Endothelial cell (in vitro differentiated cells): Measurements from ENCODE around the gene PRPSAP1. TPM values are rescaled to one million over a fixed set of nuclear protein-coding genes. Genes with fewer than 3 reads are reported as not detected.
A peak's percentile ranks its signal among the peaks of the same experiment; 100 is the strongest.

Source experiments
- DNase-seq: peaks from one replicate; pipeline ENCODE4 v3.0.0; 2021; ENCODE audit warnings: low spot score
- H3K27ac Mint-ChIP-seq: one replicate; pipeline ENCODE4 v1.8.0; 2021; ENCODE audit warnings: mixed read lengths, inconsistent platforms; ENCODE audit not compliant: unreplicated experiment
- H3K27me3 Mint-ChIP-seq: one replicate; pipeline ENCODE4 v1.8.0; 2021; ENCODE audit warnings: mild to moderate bottlenecking, moderate library complexity, mixed read lengths, inconsistent platforms; ENCODE audit not compliant: unreplicated experiment
- H3K36me3 Mint-ChIP-seq: one replicate; pipeline ENCODE4 v1.8.0; 2021; ENCODE audit warnings: mild to moderate bottlenecking, low read depth, mixed read lengths, inconsistent platforms; ENCODE audit not compliant: unreplicated experiment
- H3K4me1 Mint-ChIP-seq: one replicate; pipeline ENCODE4 v1.8.0; 2021; ENCODE audit warnings: mild to moderate bottlenecking, mixed read lengths, inconsistent platforms; ENCODE audit not compliant: unreplicated experiment
- H3K4me3 Mint-ChIP-seq: one replicate; pipeline ENCODE4 v1.8.0; 2021; ENCODE audit warnings: mild to moderate bottlenecking, mixed read lengths, inconsistent platforms; ENCODE audit not compliant: unreplicated experiment
- H3K9me3 Mint-ChIP-seq: one replicate; pipeline ENCODE4 v1.8.0; 2021; ENCODE audit warnings: mixed read lengths, inconsistent platforms; ENCODE audit not compliant: unreplicated experiment
- total RNA-seq: library from RNA; stranded (reverse); fragmentation: NEBNext Ultra II Directional; extraction: Animal tissue kit (Norgen Biotek cat#: 25700); gene quantifications from one replicate; pipeline ENCODE4 v1.2.1, GENCODE V29; 2021; ENCODE audit not compliant: unreplicated experiment
- TF ChIP-seq, protein P1 (sequence below): fragments of 200-600 bp; sonication (generic); IDR thresholded peaks from one replicate; pipeline ENCODE4 v1.5.0; 2021; ENCODE audit warnings: antibody characterized with exemption; ENCODE audit not compliant: unreplicated experiment

Gene PRPSAP1
- total RNA-seq, 1 donor from 2014 or later, result 136 TPM

DNA sequence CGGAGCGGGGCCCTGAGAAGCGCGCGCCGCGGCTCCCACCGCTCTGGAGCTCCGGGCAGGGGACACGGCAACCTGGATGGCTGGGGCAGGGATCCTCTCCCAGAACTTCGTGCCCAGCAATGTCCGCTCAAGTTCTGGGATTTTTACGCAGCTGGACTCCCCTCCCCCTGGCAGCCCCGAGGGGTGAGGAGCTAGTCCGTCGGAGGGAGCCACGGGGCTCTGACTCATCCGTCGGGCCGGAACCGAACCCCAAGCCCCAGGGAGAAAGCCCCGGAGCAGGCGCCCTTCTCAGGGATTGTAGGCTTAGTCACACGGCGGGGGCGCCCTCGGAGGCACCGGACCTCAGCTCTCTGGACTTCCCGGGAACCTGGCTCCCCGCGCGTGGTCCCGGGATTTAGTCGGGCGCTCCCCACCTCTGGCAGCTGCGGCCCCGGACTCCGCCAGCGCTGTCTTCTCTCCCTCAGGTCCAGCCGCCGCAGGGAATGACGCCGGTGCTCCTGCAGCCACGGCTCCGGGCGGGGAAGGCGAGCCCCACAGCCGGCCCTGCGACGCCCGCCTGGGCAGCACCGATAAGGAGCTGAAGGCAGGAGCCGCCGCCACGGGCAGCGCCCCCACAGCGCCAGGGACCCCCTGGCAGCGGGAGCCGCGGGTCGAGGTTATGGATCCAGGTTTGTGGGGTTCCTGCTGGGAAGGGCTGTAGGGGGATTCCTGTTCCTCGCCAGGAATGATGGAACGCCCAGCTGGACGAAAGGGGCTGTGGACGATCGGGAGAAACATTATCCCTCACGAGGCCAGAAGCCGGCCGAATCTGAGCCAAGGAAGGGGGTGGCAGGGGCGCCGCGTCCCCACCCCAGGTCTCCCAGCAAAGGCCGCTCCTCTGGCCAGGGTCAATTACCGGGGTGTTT is 31.5 kb upstream of the PRPSAP1 start:
- no peaks in the 10 kb centered on the region for H3K9me3 Mint-ChIP-seq
- H3K4me3 Mint-ChIP-seq, result no peak overlapping the region
- H3K27me3 Mint-ChIP-seq, result peaks cover 23% of the 10 kb centered on the region
- no peaks in the 10 kb centered on the region for H3K36me3 Mint-ChIP-seq
- TF ChIP-seq, protein P1, sequence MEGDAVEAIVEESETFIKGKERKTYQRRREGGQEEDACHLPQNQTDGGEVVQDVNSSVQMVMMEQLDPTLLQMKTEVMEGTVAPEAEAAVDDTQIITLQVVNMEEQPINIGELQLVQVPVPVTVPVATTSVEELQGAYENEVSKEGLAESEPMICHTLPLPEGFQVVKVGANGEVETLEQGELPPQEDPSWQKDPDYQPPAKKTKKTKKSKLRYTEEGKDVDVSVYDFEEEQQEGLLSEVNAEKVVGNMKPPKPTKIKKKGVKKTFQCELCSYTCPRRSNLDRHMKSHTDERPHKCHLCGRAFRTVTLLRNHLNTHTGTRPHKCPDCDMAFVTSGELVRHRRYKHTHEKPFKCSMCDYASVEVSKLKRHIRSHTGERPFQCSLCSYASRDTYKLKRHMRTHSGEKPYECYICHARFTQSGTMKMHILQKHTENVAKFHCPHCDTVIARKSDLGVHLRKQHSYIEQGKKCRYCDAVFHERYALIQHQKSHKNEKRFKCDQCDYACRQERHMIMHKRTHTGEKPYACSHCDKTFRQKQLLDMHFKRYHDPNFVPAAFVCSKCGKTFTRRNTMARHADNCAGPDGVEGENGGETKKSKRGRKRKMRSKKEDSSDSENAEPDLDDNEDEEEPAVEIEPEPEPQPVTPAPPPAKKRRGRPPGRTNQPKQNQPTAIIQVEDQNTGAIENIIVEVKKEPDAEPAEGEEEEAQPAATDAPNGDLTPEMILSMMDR, result no peak
- no peak overlapping the region for H3K27ac Mint-ChIP-seq
- peak; percentile 36 for DNase-seq
- peaks cover 29% of the 10 kb centered on the region for H3K4me1 Mint-ChIP-seq

DNA sequence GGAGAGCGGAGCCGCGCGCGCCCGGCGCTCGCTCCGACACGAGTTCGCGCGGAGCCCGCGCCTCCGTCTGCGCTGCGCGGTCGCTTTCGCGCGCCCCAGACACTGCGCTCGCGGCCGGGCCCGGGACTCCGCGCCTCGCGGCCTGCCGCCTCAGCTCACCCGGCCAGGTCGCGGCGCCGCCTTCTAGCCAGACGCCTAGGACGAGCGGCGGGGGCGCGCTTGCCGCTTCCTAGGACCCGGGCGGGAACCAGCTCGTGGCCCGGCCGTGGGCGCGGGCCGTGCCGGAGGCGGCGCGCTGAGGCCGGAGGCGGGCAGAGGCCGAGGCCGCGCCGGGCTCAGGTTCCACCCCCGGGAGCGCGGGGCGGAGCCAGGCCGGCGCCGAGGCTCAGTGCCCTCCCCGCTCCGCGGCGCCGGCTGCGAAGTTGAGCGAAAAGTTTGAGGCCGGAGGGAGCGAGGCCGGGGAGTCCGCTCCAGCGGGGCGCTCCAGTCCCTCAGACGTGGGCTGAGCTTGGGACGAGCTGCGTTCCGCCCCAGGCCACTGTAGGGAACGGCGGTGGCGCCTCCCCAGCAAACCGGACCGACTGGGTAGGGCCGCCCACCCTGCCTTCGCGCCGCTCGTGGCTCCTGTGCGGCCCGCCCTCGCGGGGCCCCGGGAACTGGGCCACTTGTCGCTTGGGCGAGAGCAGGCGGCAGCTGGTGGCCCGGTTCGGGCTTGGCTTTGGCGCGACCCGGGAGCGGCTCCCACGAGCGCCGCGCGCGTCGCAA is 30.7 kb upstream of the PRPSAP1 start, which contains the start of gene SPHK1:
SPHK1 (plus strand) TSS at position 388 of the 765 bp plus-strand sequence. CDS start 1,036 bp downstream, outside the sequence.
- H3K27ac Mint-ChIP-seq, result no peak within 1 kb of the TSS
- peaks cover 21% of the 10 kb centered on the region for H3K4me1 Mint-ChIP-seq
- H3K9me3 Mint-ChIP-seq, result no peaks in the 10 kb centered on the region
- peaks cover 23% of the 10 kb centered on the region for H3K27me3 Mint-ChIP-seq
- H3K36me3 Mint-ChIP-seq, result no peaks in the 10 kb centered on the region
- H3K4me3 Mint-ChIP-seq, result peak within 1 kb of the TSS; percentile 90
- TF ChIP-seq, protein P1, result no peak
- peak; percentile 78 for DNase-seq

DNA sequence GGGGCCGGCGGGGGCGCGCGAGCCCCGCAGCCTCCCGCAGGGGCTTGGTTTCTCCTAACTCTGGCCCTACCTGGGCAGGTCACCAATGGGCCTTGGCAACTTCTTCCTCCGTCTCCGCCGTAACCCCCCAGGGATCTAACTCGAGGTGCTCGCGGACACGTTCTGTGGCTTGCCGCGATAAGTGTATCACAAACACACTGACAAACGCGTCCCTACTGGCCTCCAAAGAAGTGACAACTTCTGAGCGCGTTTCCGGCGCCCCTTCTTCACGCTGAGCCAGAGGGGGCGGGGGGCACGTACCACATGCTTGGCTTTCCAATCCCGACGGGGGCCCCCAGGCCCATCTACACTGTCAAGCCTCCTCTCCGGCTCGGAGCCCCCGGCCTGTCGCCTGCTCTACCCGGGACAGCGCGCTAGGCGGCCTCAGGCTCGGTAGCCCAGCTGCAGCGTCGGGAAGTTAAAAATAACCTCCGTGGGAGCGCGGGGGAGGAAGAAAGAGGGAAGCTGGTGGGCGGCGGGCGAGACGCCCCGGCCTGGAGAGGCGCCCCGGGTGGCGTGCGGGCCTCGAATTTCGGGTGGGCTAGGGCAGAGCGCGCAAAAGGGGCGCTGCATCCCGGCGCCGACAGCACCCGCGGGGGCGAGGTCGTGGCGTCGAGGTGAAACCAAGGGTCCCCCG is 30.0 kb upstream of the PRPSAP1 start:
- peaks cover 23% of the 10 kb centered on the region for H3K27me3 Mint-ChIP-seq
- TF ChIP-seq, protein P1, result peak; percentile 37
- H3K4me3 Mint-ChIP-seq, result peak overlapping the region; percentile 90
- H3K9me3 Mint-ChIP-seq, result no peaks in the 10 kb centered on the region
- peaks cover 17% of the 10 kb centered on the region for H3K4me1 Mint-ChIP-seq
- H3K36me3 Mint-ChIP-seq, result no peaks in the 10 kb centered on the region
- peak; percentile 58 for DNase-seq
- no peak overlapping the region for H3K27ac Mint-ChIP-seq

DNA sequence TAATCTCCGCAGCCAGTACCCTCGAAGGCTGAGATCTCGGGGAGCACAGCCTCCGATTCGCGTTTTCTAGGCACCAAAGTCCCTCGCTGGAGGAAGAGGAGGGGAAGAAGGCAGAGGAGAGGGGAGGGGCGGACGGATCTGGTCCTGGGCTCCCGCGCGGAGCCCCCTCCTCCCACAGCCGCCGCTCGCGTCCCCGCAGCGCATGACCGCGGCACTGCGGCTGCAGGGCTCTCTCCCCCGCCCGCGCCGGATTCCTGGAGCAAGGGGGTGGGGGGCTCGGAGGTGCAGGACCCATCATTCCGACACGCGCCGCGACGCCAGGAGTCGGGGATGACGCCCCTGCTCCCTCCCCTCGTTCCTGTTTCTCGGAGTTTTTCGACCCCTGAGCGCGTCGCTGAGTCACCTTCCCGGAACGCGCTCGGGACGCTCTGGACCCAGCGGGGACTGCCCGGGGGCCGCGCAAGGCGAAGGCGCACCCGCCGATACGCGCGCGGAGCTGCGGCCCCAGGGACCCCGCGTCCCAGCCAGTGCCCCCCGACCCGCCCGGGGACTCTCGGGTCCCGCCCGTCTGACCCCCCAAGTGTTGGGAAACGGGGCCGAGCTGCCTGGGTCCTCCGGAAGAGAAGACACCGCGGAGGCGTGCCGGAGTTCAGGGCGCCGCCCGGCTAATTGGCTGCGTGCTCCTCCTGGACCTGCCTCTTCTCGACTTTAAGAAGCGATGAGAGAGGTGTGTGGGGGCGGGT is 29.3 kb upstream of the PRPSAP1 start:
- peaks cover 20% of the 10 kb centered on the region for H3K4me1 Mint-ChIP-seq
- peak overlapping the region; percentile 90 for H3K4me3 Mint-ChIP-seq
- H3K27ac Mint-ChIP-seq, result no peak overlapping the region
- TF ChIP-seq, protein P1, result no peak
- no peaks in the 10 kb centered on the region for H3K9me3 Mint-ChIP-seq
- peak; percentile 33 for DNase-seq
- H3K36me3 Mint-ChIP-seq, result no peaks in the 10 kb centered on the region
- H3K27me3 Mint-ChIP-seq, result peaks cover 23% of the 10 kb centered on the region
